SK-N-SH treated with all-trans-retinoic acid at 6 μM for 48 hours (cell line): ENCODE measurements around the gene CLDN20.

ENCODE experiments used
- ARNTL ChIP-seq: fragments of 450-650 bp; formaldehyde crosslinking; IDR thresholded peaks from 2 replicates; pipeline ENCODE4 v1.5.0; 2020; ENCODE audit warnings: low read depth, mild to moderate bottlenecking, moderate library complexity, borderline replicate concordance
- ISL1 ChIP-seq: fragments of 250-450 bp; sonication (Bioruptor Pico); IDR thresholded peaks from 2 replicates; pipeline ENCODE4 v2.1.2; 2022; ENCODE audit warnings: mild to moderate bottlenecking, moderate library complexity
- PPARA ChIP-seq: fragments of 250-450 bp; sonication (Bioruptor Pico); IDR thresholded peaks from 2 replicates; pipeline ENCODE4 v1.5.0; 2020; ENCODE audit warnings: mild to moderate bottlenecking, borderline replicate concordance
- TF ChIP-seq, protein P1 (sequence below): fragments of 250-450 bp; sonication (Bioruptor Pico); IDR thresholded peaks from 2 replicates; pipeline ENCODE4 v1.8.0; 2020; ENCODE audit warnings: mild to moderate bottlenecking, moderate library complexity, borderline replicate concordance

DNA sequence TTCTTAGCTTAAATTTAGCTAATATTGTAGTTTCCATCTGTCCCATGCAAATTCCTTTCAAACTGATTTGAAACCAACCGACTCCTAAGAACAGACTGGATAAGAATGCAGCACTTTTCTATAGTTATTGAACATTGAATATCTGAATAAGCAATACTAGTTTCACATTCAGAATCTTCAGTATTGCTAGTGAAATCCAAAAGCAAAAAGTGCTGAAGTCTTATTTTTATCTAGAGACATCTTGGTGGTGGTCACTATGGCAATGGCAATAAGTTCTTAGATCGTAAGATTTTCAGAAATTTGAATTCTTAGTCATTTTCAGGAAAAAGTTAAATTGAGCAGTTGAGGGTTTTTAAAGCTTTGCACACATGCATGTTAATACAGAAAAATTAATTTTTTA lies 47.8 kb downstream of the CLDN20 start:
- TF ChIP-seq, protein P1, sequence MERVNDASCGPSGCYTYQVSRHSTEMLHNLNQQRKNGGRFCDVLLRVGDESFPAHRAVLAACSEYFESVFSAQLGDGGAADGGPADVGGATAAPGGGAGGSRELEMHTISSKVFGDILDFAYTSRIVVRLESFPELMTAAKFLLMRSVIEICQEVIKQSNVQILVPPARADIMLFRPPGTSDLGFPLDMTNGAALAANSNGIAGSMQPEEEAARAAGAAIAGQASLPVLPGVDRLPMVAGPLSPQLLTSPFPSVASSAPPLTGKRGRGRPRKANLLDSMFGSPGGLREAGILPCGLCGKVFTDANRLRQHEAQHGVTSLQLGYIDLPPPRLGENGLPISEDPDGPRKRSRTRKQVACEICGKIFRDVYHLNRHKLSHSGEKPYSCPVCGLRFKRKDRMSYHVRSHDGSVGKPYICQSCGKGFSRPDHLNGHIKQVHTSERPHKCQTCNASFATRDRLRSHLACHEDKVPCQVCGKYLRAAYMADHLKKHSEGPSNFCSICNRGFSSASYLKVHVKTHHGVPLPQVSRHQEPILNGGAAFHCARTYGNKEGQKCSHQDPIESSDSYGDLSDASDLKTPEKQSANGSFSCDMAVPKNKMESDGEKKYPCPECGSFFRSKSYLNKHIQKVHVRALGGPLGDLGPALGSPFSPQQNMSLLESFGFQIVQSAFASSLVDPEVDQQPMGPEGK (CRISPR knock-in tag), result no peak
- no peak for TF ChIP-seq PPARA
- TF ChIP-seq ISL1 (CRISPR knock-in tag), result no peak
- no peak for TF ChIP-seq ARNTL (CRISPR knock-in tag)
